ENCODE measurements around the gene RPS19. TPM values are rescaled to one million over a fixed set of nuclear protein-coding genes. Genes with fewer than 3 reads are reported as not detected.

Gene RPS19
- total RNA-seq, 1 donor, result 600 TPM

DNA sequence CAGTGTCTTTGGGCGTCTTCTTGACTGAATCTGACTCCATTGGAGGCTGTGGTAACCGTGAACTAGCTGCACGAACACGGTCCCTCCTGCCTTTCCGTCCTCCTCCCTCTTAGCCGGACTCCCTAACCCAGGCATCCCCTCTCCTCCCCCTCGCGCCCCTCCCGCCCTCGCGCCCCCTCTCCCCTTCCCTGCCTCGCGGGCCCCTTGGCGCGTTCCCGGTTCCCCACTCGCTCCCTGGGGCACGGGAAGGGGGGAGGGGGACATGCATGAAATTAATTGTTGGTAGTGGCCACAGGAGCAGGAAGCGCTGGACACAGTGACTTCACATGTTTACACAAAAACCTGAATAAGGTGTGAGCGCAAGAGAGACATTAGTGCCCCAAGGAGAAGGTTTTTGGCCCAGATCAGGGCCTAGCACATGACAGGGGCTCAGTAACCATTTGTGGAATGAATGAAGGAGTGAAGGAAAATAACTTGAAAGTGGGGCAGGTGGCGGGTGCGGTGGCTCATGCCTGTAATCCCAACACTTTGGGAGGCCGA lies 14.9 kb upstream of the RPS19 start:
- TF ChIP-seq, protein P1, sequence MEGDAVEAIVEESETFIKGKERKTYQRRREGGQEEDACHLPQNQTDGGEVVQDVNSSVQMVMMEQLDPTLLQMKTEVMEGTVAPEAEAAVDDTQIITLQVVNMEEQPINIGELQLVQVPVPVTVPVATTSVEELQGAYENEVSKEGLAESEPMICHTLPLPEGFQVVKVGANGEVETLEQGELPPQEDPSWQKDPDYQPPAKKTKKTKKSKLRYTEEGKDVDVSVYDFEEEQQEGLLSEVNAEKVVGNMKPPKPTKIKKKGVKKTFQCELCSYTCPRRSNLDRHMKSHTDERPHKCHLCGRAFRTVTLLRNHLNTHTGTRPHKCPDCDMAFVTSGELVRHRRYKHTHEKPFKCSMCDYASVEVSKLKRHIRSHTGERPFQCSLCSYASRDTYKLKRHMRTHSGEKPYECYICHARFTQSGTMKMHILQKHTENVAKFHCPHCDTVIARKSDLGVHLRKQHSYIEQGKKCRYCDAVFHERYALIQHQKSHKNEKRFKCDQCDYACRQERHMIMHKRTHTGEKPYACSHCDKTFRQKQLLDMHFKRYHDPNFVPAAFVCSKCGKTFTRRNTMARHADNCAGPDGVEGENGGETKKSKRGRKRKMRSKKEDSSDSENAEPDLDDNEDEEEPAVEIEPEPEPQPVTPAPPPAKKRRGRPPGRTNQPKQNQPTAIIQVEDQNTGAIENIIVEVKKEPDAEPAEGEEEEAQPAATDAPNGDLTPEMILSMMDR (IDR thresholded peaks at IDR 0.05; ENCODE audit: insufficient read depth, low read depth, low read length), result no peak
- DNase-seq (ENCODE audit: low read depth), result no peak
- H3K4me3 ChIP-seq (ENCODE audit: low read depth, low read length), result no peak overlapping the region

DNA sequence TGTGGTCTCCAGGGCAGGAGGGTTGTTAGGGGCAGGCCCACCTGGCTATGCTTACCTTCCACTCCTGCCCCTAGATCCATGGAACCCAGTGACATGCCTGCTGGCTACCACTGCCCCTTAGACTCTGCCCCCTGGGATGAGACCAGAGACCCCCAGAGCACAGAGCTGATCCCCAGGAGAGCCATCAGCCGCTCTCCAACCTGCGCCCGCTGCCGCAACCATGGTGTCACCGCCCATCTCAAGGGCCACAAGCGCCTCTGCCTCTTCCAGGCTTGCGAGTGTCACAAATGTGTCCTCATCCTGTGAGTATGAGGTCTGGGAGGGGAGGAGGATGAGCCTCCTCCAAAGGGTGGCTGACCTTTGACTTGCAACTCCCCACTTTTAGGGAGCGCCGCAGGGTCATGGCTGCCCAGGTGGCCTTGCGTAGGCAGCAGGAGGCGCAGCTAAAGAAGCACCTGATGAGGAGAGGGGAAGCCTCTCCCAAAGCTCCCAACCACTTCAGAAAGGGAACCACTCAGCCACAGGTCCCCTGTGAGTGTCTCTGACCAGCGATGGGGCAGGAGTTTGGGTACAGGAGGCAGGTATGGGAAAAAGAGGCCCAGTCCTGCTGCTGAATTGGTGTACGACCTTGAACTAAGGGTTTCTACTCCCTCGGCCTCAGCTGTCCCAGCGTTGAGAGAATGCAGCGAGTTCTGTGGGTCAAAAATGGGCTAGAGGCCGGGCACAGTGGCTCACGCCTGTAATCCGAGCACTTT lies 12.5 kb upstream of the RPS19 start:
- DNase-seq (ENCODE audit: low read depth), result no peak
- TF ChIP-seq, protein P1 (IDR thresholded peaks at IDR 0.05; ENCODE audit: insufficient read depth, low read depth, low read length), result no peak
- no peak overlapping the region for H3K4me3 ChIP-seq (ENCODE audit: low read depth, low read length)

DNA sequence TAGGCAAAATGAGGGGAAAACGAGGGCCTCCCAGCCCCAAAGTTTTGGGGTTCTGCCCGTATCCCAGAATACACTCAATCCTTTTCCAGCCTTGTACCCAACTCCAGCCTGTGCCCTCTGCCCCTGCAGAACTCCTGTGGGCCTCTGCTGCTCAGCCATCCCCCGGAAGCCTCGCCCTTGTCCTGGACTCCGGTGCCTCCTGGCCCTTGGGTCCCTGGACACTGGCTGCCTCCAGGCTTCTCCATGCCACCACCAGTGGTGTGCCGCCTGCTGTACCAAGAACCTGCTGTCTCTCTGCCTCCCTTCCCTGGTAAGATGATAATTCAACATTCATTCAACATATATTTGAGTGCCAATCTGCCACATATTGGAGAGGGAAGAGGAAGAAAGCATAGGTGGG lies 11.4 kb upstream of the RPS19 start:
- no peak overlapping the region for H3K4me3 ChIP-seq (ENCODE audit: low read depth, low read length)
- DNase-seq (ENCODE audit: low read depth), result no peak
- TF ChIP-seq, protein P1 (IDR thresholded peaks at IDR 0.05; ENCODE audit: insufficient read depth, low read depth, low read length), result no peak

DNA sequence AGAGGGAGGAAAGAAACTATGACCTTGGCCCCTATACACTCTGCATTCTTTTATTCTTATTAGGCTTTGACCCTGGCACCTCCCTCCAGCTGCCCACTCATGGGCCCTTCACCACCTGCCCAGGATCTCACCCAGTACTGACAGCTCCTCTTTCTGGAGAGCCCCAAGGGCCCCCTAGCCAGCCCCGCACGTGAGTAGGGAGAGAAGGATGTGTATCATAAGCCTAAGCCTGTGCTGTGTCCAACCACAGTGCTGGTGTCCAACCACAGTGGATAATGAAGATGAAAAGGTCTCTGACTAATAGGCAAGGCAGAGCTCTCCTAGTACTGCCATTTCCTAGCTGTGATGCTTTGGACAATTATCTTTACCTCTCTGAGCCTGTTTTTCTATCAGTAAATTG lies 11.0 kb upstream of the RPS19 start:
- no peak overlapping the region for H3K4me3 ChIP-seq (ENCODE audit: low read depth, low read length)
- DNase-seq (ENCODE audit: low read depth), result no peak
- TF ChIP-seq, protein P1 (IDR thresholded peaks at IDR 0.05; ENCODE audit: insufficient read depth, low read depth, low read length), result no peak

DNA sequence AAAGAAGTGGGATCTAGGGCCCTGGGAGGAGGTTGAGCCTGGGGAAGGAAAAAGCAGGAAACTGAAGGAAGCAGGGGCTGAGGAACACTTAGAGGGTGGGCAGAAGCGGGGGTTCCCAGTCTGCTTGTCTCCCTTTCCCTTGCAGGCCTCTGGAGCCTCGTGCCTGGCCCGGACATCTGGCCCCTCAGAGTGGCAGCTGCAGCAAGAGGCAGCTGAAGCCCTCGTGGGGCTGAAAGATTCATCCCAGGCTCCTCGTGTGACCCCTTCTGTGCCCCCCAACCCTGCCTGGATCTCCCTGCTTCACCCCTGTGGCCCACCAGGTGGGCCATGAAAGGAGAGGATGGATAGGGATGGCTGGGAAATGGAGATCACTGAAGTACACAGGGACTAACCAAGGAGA lies 9.7 kb upstream of the RPS19 start:
- H3K4me3 ChIP-seq (ENCODE audit: low read depth, low read length), result no peak overlapping the region
- no peak for DNase-seq (ENCODE audit: low read depth)
- TF ChIP-seq, protein P1 (IDR thresholded peaks at IDR 0.05; ENCODE audit: insufficient read depth, low read depth, low read length), result no peak

DNA sequence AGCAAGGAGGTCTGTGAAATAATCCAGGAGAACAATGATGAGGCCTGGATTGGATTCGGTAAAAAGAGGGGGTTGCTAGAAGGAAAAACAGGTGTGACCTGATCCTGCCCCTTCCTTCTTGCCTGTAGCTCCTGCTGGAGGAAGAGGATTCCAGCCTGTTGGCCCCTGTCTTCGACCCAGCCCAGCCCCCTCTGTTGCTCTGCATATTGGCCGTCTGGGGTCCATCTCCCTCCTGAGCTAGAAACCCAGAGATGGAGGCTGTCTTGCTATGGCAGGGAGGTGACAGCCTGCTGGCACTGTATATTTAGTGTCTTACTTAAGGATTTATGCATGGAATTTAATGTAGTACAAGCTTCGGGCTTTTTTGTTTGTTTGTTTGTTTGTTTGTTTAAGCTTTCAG lies 8.6 kb upstream of the RPS19 start:
- DNase-seq (ENCODE audit: low read depth), result no peak
- H3K4me3 ChIP-seq (ENCODE audit: low read depth, low read length), result no peak overlapping the region
- TF ChIP-seq, protein P1 (IDR thresholded peaks at IDR 0.05; ENCODE audit: insufficient read depth, low read depth, low read length), result no peak

All from fibroblast of villous mesenchyme (primary cell).